LNCaP clone FGC (cell line): ENCODE measurements around the gene CASKIN1.

Experiments
- DNase-seq: peaks from one replicate; pipeline ENCODE4 v3.0.0-alpha.2; 2011; ENCODE audit warnings: low read depth
- H3K4me3 ChIP-seq: 2 replicates; pipeline ENCODE4 v1.5.1; 2011; ENCODE audit warnings: mild to moderate bottlenecking, low read depth, low read length, control low read depth
- TF ChIP-seq, protein P1 (sequence below): IDR thresholded peaks from 2 replicates; pipeline ENCODE4 v1.5.1; 2012; ENCODE audit warnings: mild to moderate bottlenecking; ENCODE audit not compliant: control insufficient read depth, insufficient read depth; ENCODE audit errors: extremely low read depth

Gene CASKIN1

DNA sequence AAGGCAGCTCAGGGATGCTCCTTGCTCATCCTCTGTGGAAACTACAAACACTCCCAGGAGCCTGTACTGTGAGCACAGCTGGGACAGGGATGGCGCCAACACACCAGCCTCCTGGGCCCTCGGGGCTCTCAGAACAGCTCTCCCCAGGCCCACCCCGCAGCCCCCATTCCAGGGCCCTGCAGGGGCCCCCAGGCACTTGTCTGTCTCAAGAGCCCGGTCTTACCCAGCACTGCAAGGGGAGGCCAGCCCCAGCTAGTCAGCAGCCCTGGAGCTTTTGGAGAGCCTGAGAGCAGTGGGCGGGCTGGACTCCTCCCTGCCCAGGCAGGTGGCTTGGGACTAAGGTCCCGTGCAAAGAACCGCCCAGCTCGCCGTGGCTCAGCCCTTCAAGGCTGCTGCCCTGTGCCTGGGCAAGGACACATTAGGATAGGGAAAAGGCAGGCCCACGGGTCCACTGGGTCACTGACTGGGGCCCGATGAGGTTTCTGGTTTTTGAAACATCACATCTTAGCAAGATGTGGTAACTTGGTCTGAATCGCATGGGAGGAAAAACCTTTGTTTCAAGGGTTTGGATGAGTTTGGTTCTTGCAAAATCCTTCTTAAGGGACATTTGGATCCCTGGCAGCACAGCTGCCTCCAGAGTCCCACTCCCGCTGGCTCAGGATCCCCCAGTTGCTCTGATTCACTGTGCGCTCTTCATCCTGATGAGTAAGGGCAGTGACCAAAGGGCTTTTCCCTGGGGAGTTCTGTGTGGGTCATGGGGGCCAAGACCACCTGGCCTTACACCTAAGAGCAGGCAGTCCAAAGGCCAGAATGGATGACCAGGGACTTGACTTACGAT is 42.7 kb upstream of the CASKIN1 start:
- TF ChIP-seq, protein P1, sequence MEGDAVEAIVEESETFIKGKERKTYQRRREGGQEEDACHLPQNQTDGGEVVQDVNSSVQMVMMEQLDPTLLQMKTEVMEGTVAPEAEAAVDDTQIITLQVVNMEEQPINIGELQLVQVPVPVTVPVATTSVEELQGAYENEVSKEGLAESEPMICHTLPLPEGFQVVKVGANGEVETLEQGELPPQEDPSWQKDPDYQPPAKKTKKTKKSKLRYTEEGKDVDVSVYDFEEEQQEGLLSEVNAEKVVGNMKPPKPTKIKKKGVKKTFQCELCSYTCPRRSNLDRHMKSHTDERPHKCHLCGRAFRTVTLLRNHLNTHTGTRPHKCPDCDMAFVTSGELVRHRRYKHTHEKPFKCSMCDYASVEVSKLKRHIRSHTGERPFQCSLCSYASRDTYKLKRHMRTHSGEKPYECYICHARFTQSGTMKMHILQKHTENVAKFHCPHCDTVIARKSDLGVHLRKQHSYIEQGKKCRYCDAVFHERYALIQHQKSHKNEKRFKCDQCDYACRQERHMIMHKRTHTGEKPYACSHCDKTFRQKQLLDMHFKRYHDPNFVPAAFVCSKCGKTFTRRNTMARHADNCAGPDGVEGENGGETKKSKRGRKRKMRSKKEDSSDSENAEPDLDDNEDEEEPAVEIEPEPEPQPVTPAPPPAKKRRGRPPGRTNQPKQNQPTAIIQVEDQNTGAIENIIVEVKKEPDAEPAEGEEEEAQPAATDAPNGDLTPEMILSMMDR = no peak
- no peak for DNase-seq
- no peak overlapping the region for H3K4me3 ChIP-seq

DNA sequence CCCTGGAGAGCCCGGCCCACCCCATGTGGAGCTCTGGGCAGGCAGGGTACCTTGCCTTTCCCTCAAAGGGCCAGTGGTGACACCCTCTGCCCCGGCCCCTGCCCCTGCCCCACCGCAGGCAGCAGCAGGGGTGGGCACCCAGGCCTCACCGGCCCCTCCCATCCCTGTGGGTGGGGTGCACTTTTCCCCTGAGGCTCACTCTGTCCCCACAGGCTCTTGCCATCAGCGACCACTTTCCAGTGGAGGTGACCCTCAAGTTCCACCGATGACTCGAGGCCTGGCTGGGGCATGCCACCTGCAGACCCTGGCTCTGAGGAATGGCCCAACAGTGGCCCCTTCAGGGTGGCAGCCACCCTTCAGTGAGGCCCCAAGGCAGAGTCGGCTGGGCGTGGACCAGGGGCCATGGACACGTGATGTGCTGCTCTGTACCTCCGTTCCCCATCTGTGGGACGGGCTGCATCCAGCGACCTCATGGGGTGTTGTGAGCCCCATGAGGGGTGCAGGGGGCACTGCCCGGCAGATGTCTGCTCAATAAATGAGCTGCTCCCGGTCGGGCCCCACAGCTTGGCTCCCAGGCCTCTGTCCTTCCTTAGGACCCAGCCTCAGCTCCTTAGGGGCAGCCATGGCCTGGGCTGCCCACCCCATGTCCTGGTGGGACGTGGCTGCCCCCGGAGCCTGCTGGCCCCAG is 41.9 kb upstream of the CASKIN1 start:
- TF ChIP-seq, protein P1 = no peak
- DNase-seq = no peak
- no peak overlapping the region for H3K4me3 ChIP-seq

DNA sequence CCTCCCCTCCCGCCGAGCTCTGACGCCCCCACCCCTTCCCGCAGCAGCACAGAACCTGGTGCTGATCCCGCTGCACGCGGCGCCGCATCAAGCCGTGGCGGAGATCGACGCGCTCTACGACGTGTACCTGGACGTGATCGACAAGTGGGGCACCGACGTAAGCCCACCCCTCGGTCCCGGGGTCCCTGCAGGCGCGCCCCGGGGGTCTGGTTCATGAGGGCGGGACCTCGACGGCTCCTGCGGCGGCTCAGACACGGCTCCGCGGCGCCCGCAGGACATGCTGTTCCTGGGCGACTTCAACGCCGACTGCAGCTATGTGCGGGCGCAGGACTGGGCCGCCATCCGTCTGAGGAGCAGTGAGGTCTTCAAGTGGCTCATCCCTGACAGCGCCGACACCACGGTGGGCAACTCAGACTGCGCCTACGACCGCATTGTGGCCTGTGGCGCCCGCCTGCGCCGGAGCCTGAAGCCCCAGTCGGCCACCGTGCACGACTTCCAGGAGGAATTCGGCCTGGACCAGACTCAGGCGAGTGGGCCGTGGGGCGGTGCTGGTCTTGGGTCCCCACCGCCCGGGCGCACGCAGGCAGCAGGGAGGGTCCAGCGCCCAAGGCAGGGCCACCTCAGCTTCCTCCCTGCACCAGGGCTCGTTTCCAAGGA is 41.2 kb upstream of the CASKIN1 start:
- H3K4me3 ChIP-seq = no peak overlapping the region
- TF ChIP-seq, protein P1 = no peak
- DNase-seq = no peak

DNA sequence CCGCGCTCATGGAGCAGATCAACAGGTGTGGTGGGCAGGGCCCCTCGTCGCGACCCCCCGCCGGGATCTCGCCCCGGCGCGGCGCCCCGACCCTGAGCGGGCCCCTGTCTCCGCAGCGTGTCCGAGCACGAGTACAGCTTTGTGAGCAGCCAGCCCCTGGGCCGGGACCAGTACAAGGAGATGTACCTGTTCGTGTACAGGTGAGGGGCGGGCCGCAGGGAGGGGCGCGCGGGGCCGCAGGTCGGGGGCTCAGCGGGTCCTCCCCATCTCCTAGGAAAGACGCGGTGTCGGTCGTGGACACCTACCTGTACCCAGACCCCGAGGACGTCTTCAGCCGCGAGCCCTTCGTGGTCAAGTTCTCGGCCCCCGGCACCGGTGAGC is 40.7 kb upstream of the CASKIN1 start:
- no peak overlapping the region for H3K4me3 ChIP-seq
- DNase-seq = no peak
- TF ChIP-seq, protein P1 = no peak

DNA sequence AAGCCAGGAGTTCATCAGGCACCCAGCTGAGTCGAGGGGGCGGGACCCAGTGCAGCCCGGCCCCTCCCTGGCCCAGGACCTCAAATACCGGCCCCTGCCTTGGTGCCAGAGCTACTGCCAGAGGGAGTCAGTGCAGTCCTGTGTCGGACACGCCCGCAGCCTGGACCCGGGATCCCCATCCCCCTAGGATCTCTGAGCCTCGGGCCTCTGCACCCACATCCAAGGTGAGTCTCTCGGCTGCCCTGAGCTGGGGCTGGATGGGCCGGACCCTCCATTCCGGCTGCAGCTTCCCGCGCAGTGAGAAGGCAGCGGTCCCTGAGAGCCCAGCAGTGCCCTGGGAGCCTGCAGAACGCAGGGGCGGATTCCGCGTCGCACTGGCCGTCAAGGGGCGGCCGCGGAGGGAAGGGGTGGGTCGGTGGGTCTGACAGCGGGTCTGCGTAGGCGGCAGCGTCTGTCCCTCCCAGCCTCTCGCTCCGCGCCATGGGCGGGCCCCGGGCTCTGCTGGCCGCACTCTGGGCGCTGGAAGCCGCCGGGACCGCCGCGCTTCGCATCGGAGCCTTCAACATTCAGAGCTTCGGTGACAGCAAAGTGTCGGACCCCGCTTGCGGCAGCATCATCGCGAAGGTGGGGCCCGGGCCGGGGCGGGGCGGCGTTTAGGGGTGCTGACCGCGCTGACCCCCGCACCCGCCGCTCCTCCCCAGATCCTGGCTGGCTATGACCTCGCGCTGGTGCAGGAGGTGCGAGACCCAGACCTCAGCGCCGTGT is 40.1 kb upstream of the CASKIN1 start, which contains the start of gene DNASE1L2:
Gene DNASE1L2, plus strand, starts transcription at position 108 of the 765 bp plus-strand sequence. Its CDS starts 373 bp downstream, at position 481.
- TF ChIP-seq, protein P1 = no peak
- no peak within 1 kb of the TSS for H3K4me3 ChIP-seq
- DNase-seq = no peak

DNA sequence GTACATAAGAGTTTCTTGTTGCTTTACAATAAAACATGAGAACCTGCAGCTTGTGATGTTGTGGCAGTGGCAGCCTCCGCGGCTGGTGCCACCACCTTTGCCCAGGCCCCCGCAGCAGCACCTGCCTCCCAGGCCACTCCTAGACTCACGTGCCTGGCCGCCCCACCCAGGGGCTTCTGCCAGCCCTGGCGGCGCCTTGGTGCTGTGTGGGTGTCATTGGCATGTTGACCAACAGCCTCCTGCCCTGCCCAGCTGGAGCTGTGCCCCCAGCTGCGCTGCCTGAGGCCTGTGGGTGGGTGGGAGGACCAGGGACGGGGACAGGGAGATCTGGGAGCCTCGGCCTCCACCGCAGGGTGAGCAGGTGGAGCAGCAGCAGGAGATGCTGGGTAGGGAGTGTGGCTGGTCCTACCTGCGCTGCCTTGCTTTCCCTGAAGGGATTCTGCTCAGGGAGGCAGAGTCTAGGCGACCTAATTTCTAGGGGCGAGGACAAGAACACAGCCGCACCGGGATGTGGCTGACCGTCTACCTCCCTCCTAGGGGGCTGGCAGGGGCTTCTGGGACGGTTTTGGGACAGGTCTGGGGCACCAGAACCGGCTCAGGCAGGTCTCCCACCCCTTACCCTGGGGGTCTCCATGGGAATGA is 39.4 kb upstream of the CASKIN1 start:
- no peak for DNase-seq
- no peak overlapping the region for H3K4me3 ChIP-seq
- TF ChIP-seq, protein P1 = no peak
